Psoas muscle (tissue), 8 donors: ENCODE measurements around the gene RFXAP. TPM values are rescaled to one million over a fixed set of nuclear protein-coding genes. Genes with fewer than 3 reads are reported as not detected.

Experiments
- ATAC-seq, 4 donors: fragments of 200-7000 bp; cut with Tn5 transposase; one replicate each; pipeline ENCODE4 v1.9.1; 2020; ENCODE audit warnings: moderate library complexity in 3 of 4, mild to moderate bottlenecking in 2 of 4
- DNase-seq, 2 donors: peaks; one replicate each; pipeline ENCODE4 v3.0.0-alpha.2; 2020
- H3K27ac ChIP-seq: fragments of 200-600 bp; one replicate; pipeline ENCODE4 v1.8.0; 2022
- H3K27me3 ChIP-seq, 3 donors: fragments of 200-600 bp in 1 of 3; one replicate each; pipeline versions ENCODE4 v1.6.1 to v1.8.0; 2013 to 2022; ENCODE audit warnings: low read length in 2 of 3, mild to moderate bottlenecking in 2 of 3, moderate library complexity in 1 of 3; ENCODE audit not compliant: insufficient read depth in 3 of 3
- H3K36me3 ChIP-seq, 2 donors: fragments of 200-600 bp in 1 of 2; one replicate each; pipeline versions ENCODE4 v1.6.1 to v1.8.0; 2013 to 2022; ENCODE audit warnings: low read depth in 1 of 2, mild to moderate bottlenecking in 1 of 2, moderate library complexity in 1 of 2; ENCODE audit not compliant: insufficient read depth in 1 of 2
- H3K4me1 ChIP-seq: fragments of 200-600 bp; one replicate; pipeline ENCODE4 v1.8.0; 2022
- H3K4me3 ChIP-seq: fragments of 200-600 bp; one replicate; pipeline ENCODE4 v1.8.0; 2022; ENCODE audit warnings: mild to moderate bottlenecking
- H3K9me3 ChIP-seq: fragments of 200-600 bp; one replicate; pipeline ENCODE4 v1.8.0; 2022
- WGBS, 3 donors: extraction: QIAGEN DNeasy Blood & Tissue Kit; methylation state at CpG; one replicate each; pipeline versions ENCODE4 v1.1.6 to v1.1.7; 2013; 5-methylcytosine and 5-hydroxymethylcytosine counted together
- intact Hi-C, 2 donors: fragments of 100-400 bp; cut with DNase I; formaldehyde crosslinking; loops; one replicate each; pipeline versions ENCODE4 v1.11.0 to v1.14.2; 2022
- polyA plus RNA-seq, 3 donors: library from polyadenylated mRNA; stranded (reverse); fragments of 200-250 nt; gene quantifications; one replicate each; pipeline ENCODE4 v1.2.3, GENCODE V29; 2013
- total RNA-seq, 4 donors: library from RNA; stranded (reverse); fragmentation: NEBNext Ultra II Directional in 2 of 4; extraction: Animal tissue kit (Norgen Biotek cat#: 25700) in 2 of 4; gene quantifications; one replicate each; pipeline versions ENCODE4 v1.2.1 to v1.2.4, GENCODE V29; 2021 to 2023
- TF ChIP-seq, protein P1 (sequence below): fragments of 200-600 bp; IDR thresholded peaks from one replicate; pipeline ENCODE4 v1.8.0; 2022; ENCODE audit warnings: antibody characterized with exemption
- donor health status: healthy with polysubstance abuse.
- donor health status: DM: no; HTN: no; CAD: no; lungs with moderate emphysema.
- donor health status: Bipolar disorder and iron deficiency.
- donor health status: healthy.
- donor health status: DM: yes; HTN: yes; CAD: no.
- donor health status: DM: no; HTN: no; CAD: no.
- donor health status: DM: no; HTN: no; CAD: no.
- donor health status: DM: yes; HTN: yes; CAD: no.

Gene RFXAP
- total and polyA plus RNA-seq, 7 donors: 1.2 to 4.1 (median 1.7) TPM

- 0% methylated on average over 20 of the region's 20 CpGs for WGBS, 3 donors
- H3K36me3 ChIP-seq: no peaks in the 10 kb centered on the region
- ATAC-seq (peak; percentile 2 to 28 (median 4)), DNase-seq (no peak)
- peak overlapping the region; percentile 90 for H3K4me3 ChIP-seq
- no peaks in the 10 kb centered on the region for H3K27me3 ChIP-seq
- intact Hi-C loops: no loop called here
- H3K4me1 ChIP-seq: peaks cover 16% of the 10 kb centered on the region
- peak overlapping the region; percentile 79 for H3K27ac ChIP-seq
- no peaks in the 10 kb centered on the region for H3K9me3 ChIP-seq
- TF ChIP-seq, protein P1, sequence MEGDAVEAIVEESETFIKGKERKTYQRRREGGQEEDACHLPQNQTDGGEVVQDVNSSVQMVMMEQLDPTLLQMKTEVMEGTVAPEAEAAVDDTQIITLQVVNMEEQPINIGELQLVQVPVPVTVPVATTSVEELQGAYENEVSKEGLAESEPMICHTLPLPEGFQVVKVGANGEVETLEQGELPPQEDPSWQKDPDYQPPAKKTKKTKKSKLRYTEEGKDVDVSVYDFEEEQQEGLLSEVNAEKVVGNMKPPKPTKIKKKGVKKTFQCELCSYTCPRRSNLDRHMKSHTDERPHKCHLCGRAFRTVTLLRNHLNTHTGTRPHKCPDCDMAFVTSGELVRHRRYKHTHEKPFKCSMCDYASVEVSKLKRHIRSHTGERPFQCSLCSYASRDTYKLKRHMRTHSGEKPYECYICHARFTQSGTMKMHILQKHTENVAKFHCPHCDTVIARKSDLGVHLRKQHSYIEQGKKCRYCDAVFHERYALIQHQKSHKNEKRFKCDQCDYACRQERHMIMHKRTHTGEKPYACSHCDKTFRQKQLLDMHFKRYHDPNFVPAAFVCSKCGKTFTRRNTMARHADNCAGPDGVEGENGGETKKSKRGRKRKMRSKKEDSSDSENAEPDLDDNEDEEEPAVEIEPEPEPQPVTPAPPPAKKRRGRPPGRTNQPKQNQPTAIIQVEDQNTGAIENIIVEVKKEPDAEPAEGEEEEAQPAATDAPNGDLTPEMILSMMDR: no peak
Measured at GRCh38 chr13:36819739-36820090, 693 bp downstream of the RFXAP start.

DNA sequence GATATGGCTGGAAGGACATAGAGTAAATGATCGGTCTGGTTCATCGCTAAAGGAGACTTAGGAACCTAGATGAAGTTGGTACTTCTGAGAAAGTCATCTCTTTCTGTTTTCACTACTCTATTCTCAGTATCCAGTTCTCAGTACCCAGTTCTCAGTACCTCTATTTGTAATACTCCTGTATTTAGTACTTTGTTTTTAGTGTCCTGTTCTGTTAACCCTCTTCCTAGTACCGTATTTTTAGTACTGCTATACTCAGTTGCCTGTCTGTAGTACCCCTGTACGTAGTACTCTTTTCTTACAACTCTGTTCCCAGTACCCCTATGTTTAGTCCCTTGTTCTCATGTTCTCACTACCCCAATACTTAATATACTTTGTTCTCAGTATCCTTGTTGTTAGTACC is 1.2 kb downstream of the RFXAP start:
- DNase-seq: no peak
- H3K27ac ChIP-seq: peak overlapping the region; percentile 25
- TF ChIP-seq, protein P1: no peak
- H3K9me3 ChIP-seq: no peaks in the 10 kb centered on the region
- no peaks in the 10 kb centered on the region for H3K27me3 ChIP-seq
- no peak for ATAC-seq
- peak overlapping the region; percentile 90 for H3K4me3 ChIP-seq
- intact Hi-C loops: no loop called here
- 36 to 55% (median 52%) methylated on average over 4 of the region's 4 CpGs for WGBS, 3 donors
- no peaks in the 10 kb centered on the region for H3K36me3 ChIP-seq
- H3K4me1 ChIP-seq: peaks cover 16% of the 10 kb centered on the region

DNA sequence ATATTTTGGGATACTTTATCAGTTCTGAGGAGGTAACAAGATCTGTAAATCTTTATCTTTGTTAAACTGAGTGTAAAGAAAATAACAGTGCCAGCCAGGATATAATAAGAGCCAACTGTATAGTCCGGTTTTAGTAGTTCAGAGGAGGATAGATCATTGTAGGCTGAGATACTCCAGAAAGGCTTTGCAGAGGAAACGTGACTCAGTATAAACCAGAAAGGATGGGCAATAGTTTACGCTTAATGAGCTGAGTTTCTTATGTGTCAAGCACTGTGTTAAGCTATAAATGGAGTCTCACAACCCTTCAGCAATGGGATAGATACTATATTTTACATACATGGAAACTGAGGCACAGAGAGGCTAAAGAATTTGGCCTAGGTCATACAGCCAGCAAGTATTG is 3.8 kb downstream of the RFXAP start:
- intact Hi-C loops: no loop called here
- Histone ChIP-seq H3K27me3 (no peaks in the 10 kb centered on the region), H3K4me3 (no peak overlapping the region), H3K9me3 (no peaks in the 10 kb centered on the region), H3K27ac (no peak overlapping the region), H3K36me3 (peaks cover 0 to 12% of the 10 kb centered on the region in 2 donors), H3K4me1 (peaks cover 16% of the 10 kb centered on the region)
- WGBS, 3 donors: 66 to 83% (median 76%) methylated on average over 3 of the region's 3 CpGs
- DNase-seq: no peak
- ATAC-seq: no peak
- TF ChIP-seq, protein P1: no peak

DNA sequence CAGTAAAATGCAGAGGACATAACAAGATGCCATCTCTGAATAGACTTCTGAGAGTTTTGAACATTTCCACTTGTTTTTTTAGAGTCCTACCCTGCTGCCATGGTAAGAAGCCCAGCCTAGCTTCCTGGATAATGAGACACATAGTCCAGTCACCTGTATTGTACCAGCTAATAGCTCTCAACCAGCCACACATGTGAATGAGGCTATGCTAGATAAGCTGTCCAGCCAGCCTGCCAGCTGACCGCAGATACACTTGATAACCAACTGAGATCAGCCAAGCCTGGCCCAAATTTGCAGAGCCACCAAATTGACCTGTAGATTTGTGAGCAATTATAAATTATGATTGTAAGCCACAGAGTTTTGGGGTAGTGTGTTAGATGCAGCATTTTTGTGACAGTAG is 10.7 kb downstream of the RFXAP start:
- Histone ChIP-seq H3K4me3 (no peak overlapping the region), H3K27ac (no peak overlapping the region), H3K9me3 (no peaks in the 10 kb centered on the region), H3K4me1 (no peaks in the 10 kb centered on the region), H3K27me3 (no peaks in the 10 kb centered on the region), H3K36me3 (peaks cover 0 to 30% of the 10 kb centered on the region in 2 donors)
- intact Hi-C loops: no loop called here
- ATAC-seq (no peak), DNase-seq (no peak)
- WGBS, 3 donors: 40 to 90% (median 64%) methylated on average over 1 of the region's 1 CpG
- TF ChIP-seq, protein P1: no peak

DNA sequence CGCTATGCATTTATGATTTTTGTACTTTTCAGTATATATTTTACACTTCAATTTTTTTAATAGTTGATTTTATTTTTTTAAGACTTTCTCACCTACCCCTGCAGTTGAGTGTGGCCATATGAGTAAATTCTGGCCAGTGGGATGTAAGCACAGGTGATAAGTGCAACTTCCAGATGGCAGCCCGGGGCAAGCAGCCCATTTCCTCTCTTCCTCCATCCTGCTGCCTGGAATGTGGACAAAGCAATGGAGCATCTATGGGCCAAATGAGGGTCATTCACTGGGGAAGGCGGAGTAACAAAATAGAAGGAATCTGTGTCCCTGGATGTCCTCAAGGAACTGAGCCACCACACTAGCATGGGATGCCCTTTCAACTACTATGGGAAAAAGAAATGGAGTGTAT is 12.3 kb downstream of the RFXAP start:
- H3K9me3 ChIP-seq: no peaks in the 10 kb centered on the region
- TF ChIP-seq, protein P1: no peak
- 83 to 94% (median 94%) methylated on average over 3 of the region's 3 CpGs for WGBS, 3 donors
- no peak overlapping the region for H3K4me3 ChIP-seq
- H3K27ac ChIP-seq: no peak overlapping the region
- intact Hi-C loops: no loop called here
- ATAC-seq (no peak), DNase-seq (no peak)
- H3K27me3 ChIP-seq: no peaks in the 10 kb centered on the region
- no peaks in the 10 kb centered on the region for H3K4me1 ChIP-seq
- peaks cover 0 to 30% of the 10 kb centered on the region in 2 donors for H3K36me3 ChIP-seq
